ENCODE data around the gene ADAP1.

DNA sequence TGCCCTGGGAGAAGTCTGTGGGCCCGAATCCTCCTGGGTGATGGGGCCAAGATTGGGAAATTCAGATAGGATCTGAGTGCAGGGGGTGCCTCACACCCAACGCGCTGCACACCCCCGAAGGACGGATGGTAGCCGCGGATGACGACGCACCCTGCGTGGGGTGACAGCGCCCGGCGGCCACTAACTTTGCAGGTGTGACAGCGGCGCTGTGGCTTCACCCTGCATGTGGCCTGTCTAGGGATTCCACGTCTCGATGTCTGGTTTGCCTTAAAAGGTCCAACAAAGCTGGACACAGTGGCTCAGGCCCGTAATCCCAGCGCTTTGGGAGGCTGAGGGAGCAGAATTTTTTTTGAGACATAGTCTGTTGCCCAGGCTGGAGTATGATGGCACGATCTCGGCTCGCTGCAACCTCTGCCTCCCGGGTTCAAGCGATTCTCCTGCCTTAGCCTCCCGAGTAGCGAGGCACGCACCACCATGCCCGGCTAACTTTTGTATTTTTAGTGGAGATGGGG is 18.6 kb downstream of the ADAP1 start:
- TF ChIP-seq CTCF (IDR thresholded peaks at IDR 0.05) (no peak), POLR2AphosphoS5 (IDR thresholded peaks at IDR 0.05; ENCODE audit: low read depth, low read length) (no peak)
